Measurements from ENCODE around the gene TFF2.

The TFF2 gene

DNA sequence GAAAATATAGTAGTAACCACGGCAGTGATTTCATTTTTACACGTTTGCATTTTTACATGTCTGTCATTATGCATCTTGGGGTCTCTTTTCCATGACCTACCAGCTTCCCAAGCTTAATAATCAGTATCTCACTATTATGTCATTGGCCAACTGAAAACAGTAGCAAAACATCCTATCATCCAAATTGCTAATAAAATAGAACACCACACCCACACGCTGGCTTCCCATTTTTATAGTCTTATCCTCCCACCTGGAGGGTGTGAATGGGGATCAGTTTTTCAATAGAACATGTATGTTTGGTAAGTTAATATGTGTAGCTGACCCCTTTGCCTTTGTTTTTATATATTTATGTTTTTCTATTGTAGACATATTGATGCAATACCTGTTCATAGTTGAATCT is 47.4 kb downstream of the TFF2 start:
- Histone ChIP-seq H3K4me3 (ENCODE audit: low read depth, low read length) (no peak overlapping the region), H3K9ac (ENCODE audit: low read depth, low read length) (no peak overlapping the region), H3K36me3 (ENCODE audit: control insufficient read depth, insufficient read depth, low read length) (no peaks in the 10 kb centered on the region), H3K9me3 (ENCODE audit: control insufficient read depth, insufficient read depth, low read length) (no peaks in the 10 kb centered on the region), H3K4me1 (ENCODE audit: control insufficient read depth, insufficient read depth, low read length) (no peaks in the 10 kb centered on the region), H3K27me3 (ENCODE audit: control insufficient read depth, insufficient read depth, low read length) (no peaks in the 10 kb centered on the region)

DNA sequence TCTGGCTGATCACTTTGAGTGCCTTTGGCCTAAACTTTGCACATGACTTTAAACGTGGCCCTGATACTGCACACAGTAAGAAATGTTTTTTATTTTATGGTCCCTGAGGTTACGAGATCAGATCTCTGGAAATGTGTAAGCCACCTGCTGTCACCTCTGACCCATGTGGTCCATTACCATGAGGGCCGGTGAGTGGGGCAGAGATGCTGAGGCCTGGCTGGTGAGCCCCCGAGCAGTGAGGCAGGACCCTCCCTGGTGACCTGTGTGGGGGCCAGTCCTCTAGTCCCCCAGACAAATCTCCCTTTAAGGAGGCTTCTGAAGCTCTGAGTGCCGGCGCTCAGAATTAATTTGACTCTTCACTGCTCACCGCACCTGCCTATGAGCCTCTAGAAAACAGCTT is 48.0 kb downstream of the TFF2 start:
- Histone ChIP-seq H3K4me1 (ENCODE audit: control insufficient read depth, insufficient read depth, low read length) (peaks cover 3% of the 10 kb centered on the region), H3K36me3 (ENCODE audit: control insufficient read depth, insufficient read depth, low read length) (no peaks in the 10 kb centered on the region), H3K9ac (ENCODE audit: low read depth, low read length) (no peak overlapping the region), H3K4me3 (ENCODE audit: low read depth, low read length) (no peak overlapping the region), H3K9me3 (ENCODE audit: control insufficient read depth, insufficient read depth, low read length) (no peaks in the 10 kb centered on the region), H3K27me3 (ENCODE audit: control insufficient read depth, insufficient read depth, low read length) (no peaks in the 10 kb centered on the region)

DNA sequence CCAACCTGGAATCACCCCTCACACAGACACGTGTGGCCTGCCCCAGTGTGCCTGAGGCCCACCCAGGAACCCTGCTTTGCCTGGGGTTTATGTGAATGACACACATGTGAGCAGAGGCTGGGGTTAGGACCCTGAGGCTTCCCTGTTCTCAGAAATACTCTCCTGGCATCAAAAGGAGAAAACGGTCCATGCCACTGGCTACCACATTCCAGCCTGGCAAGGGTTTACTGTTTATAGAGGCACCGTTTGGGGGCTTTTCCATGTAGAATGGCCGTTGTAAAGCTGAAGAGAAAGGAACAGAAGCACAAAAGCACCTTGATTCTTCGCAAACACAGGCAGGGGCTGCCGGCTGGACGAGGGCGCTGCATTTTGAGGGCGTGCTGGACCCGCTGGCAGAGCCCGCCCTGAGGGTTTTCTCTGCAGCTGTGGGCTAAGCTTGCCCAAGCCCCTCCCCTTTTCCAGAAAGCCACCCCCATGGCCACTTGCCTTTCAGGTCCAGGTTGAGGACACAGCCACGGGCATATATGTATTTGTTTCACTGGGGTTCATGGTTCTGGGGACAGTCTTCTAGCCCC is 48.6 kb downstream of the TFF2 start:
- peaks cover 3% of the 10 kb centered on the region for H3K4me1 ChIP-seq (ENCODE audit: control insufficient read depth, insufficient read depth, low read length)
- no peak overlapping the region for H3K9ac ChIP-seq (ENCODE audit: low read depth, low read length)
- no peak overlapping the region for H3K4me3 ChIP-seq (ENCODE audit: low read depth, low read length)
- H3K9me3 ChIP-seq (ENCODE audit: control insufficient read depth, insufficient read depth, low read length) = no peaks in the 10 kb centered on the region
- H3K36me3 ChIP-seq (ENCODE audit: control insufficient read depth, insufficient read depth, low read length) = no peaks in the 10 kb centered on the region
- H3K27me3 ChIP-seq (ENCODE audit: control insufficient read depth, insufficient read depth, low read length) = no peaks in the 10 kb centered on the region

DNA sequence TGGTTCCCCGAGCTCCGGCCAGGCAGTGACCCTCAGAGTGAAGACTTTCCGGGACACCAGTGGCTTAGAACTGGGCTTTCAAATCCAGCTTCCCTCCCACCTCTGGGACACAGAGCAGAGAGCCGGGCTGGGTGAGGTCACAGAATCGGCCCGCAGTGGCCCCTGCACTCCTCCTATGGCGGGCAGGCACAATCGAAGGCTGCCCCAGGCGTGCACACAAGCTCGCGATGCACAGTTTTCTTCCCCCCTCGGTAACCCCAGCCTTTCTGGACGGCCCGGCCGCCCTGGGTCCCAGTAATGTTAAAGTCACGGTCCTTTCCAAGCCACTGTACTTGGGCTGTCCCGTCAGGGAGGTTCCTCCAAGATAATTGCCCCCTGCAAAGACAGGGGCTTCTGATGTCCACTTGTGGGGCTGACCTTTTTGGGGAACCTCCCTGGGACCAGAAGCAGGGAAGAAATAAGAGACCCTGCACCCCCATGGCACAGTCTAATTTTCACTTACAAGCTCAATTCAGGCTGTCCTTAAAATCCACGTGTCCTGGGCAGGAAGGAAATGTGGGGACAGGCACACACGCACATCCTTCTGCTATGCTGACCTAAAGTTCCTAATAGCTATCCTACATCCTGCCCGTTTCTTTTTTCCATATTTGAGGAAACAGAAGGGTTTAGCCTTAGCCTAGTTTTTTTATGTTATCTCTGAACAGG is 49.3 kb downstream of the TFF2 start:
- H3K36me3 ChIP-seq (ENCODE audit: control insufficient read depth, insufficient read depth, low read length) = no peaks in the 10 kb centered on the region
- no peaks in the 10 kb centered on the region for H3K27me3 ChIP-seq (ENCODE audit: control insufficient read depth, insufficient read depth, low read length)
- peaks cover 3% of the 10 kb centered on the region for H3K4me1 ChIP-seq (ENCODE audit: control insufficient read depth, insufficient read depth, low read length)
- no peak overlapping the region for H3K9ac ChIP-seq (ENCODE audit: low read depth, low read length)
- H3K9me3 ChIP-seq (ENCODE audit: control insufficient read depth, insufficient read depth, low read length) = no peaks in the 10 kb centered on the region
- no peak overlapping the region for H3K4me3 ChIP-seq (ENCODE audit: low read depth, low read length)

DNA sequence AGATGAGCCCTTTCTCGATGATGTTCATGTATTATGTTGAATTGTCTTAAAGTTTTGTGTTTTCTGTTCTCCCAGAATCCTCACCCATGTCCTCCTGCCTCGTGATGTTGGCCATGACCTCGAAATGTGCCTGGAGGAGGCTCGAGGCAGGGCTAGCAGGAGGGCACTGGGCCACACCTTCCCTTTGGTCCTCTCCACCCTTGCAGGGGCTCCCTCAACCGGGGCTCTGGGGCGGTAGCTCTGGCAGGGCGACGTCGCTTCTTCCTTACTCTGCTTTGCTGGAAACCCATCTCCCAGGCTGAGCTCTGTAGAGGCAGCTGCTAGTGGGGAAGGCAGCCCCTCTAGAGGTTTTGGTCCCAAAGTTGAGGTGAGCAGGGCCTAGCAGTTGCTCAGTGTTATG is 49.8 kb downstream of the TFF2 start:
- Histone ChIP-seq H3K9me3 (ENCODE audit: control insufficient read depth, insufficient read depth, low read length) (no peaks in the 10 kb centered on the region), H3K36me3 (ENCODE audit: control insufficient read depth, insufficient read depth, low read length) (no peaks in the 10 kb centered on the region), H3K9ac (ENCODE audit: low read depth, low read length) (no peak overlapping the region), H3K27me3 (ENCODE audit: control insufficient read depth, insufficient read depth, low read length) (no peaks in the 10 kb centered on the region), H3K4me1 (ENCODE audit: control insufficient read depth, insufficient read depth, low read length) (peaks cover 3% of the 10 kb centered on the region), H3K4me3 (ENCODE audit: low read depth, low read length) (no peak overlapping the region)

DNA sequence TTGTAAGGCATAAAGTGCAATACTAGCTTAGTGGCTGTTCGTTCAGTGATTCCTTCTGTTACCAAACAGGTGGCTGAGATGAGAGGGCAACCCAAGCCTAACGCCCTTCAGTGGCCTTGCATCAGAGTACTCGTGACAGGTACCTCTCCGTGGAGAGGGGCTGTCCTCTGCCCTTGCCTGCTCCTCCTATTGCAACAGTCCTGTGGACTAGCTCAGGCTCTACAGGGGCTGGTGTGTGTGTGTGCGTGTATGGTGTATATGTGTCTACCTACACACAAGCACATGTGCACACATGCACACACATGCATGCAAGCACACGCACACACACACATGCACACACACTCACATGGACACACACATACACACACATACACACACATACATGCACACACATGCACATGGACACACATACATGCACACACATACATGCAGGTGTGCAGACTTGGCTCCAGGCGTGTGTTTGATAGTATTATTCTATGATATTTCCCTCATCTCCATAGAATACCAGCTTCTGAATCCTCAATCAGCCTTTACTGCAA is 50.7 kb downstream of the TFF2 start:
- Histone ChIP-seq H3K4me3 (ENCODE audit: low read depth, low read length) (no peak overlapping the region), H3K27me3 (ENCODE audit: control insufficient read depth, insufficient read depth, low read length) (no peaks in the 10 kb centered on the region), H3K4me1 (ENCODE audit: control insufficient read depth, insufficient read depth, low read length) (peaks cover 3% of the 10 kb centered on the region), H3K9ac (ENCODE audit: low read depth, low read length) (no peak overlapping the region), H3K9me3 (ENCODE audit: control insufficient read depth, insufficient read depth, low read length) (no peaks in the 10 kb centered on the region), H3K36me3 (ENCODE audit: control insufficient read depth, insufficient read depth, low read length) (no peaks in the 10 kb centered on the region)

DNA sequence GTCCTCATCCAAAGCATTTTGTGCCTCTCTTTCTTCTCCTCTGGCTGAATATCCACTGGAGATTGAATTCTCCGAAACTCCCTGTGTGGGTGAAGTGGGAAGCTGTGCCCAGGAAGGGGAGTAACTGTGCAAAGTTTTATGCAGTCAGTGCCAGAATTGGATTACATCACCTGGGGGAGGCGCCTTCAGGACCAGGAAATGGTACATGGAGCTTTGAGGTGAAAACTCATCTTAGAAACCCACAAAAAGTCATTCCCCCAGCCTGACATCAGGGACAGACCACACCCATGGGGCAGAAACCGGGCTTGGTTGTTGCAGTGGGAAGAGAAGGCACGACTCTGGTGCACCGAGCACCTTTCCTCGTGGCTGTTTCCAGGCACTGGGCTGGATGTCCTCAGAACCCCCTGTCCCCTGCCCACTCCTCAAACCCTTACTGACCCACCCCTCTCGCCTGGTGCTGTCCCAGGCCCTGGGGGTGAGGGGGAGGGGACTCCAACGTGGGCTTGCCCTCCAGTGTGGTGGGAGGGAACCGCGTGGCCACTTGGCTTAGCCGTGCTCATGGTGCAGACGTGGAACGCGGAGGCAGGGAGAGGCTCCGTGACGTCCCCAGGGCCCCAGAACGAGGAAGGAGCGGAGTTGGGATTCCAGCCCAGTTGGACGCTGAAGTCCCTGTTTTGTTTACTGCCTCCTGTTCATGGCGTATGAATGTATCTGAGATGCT is 51.3 kb downstream of the TFF2 start:
- H3K9me3 ChIP-seq (ENCODE audit: control insufficient read depth, insufficient read depth, low read length) = no peaks in the 10 kb centered on the region
- no peak overlapping the region for H3K9ac ChIP-seq (ENCODE audit: low read depth, low read length)
- no peak overlapping the region for H3K4me3 ChIP-seq (ENCODE audit: low read depth, low read length)
- peaks cover 3% of the 10 kb centered on the region for H3K4me1 ChIP-seq (ENCODE audit: control insufficient read depth, insufficient read depth, low read length)
- H3K36me3 ChIP-seq (ENCODE audit: control insufficient read depth, insufficient read depth, low read length) = no peaks in the 10 kb centered on the region
- H3K27me3 ChIP-seq (ENCODE audit: control insufficient read depth, insufficient read depth, low read length) = no peaks in the 10 kb centered on the region

DNA sequence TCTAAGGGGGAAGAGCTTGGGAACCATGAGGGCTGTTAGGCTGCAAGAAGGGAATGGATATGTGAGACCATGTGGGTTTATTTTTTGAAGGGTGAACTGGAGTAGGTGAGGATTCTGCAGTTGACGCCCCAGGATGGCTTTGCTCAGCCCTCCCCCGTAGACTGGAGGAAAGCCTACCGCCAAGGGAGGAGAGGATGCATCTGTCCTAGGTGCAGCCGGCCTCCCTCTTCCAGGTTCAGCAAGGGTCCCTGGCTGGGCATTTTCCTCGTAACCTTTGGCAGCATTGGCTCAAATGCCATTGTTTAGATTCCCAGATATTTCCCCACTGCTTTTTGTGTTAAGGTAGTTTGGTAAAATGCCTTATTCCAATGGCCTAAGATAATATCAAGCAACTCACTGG is 52.1 kb downstream of the TFF2 start:
- H3K4me3 ChIP-seq (ENCODE audit: low read depth, low read length) = no peak overlapping the region
- H3K9ac ChIP-seq (ENCODE audit: low read depth, low read length) = no peak overlapping the region
- no peaks in the 10 kb centered on the region for H3K36me3 ChIP-seq (ENCODE audit: control insufficient read depth, insufficient read depth, low read length)
- H3K4me1 ChIP-seq (ENCODE audit: control insufficient read depth, insufficient read depth, low read length) = peaks cover 3% of the 10 kb centered on the region
- H3K27me3 ChIP-seq (ENCODE audit: control insufficient read depth, insufficient read depth, low read length) = no peaks in the 10 kb centered on the region
- no peaks in the 10 kb centered on the region for H3K9me3 ChIP-seq (ENCODE audit: control insufficient read depth, insufficient read depth, low read length)

DNA sequence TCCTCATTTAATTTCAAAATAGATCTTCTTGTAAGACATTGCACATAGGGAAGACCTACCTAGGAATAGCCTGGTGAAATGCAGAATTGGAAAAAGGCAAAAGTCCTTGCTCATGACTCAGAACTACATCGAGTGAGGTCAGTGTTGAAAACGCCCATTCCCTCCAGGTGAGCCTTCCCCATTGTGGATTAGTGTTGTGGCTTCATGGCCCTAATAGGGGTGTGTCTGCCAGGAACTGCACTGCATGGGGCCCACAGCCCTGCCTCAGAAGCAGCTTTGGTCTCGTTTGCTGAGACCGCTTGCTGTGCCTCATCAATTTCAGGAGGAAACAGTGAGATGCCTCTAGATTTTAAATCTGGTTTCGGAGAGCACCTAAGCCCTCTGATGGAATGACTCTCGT is 52.6 kb downstream of the TFF2 start:
- Histone ChIP-seq H3K9ac (ENCODE audit: low read depth, low read length) (no peak overlapping the region), H3K4me3 (ENCODE audit: low read depth, low read length) (no peak overlapping the region), H3K9me3 (ENCODE audit: control insufficient read depth, insufficient read depth, low read length) (no peaks in the 10 kb centered on the region), H3K4me1 (ENCODE audit: control insufficient read depth, insufficient read depth, low read length) (peaks cover 3% of the 10 kb centered on the region), H3K27me3 (ENCODE audit: control insufficient read depth, insufficient read depth, low read length) (no peaks in the 10 kb centered on the region), H3K36me3 (ENCODE audit: control insufficient read depth, insufficient read depth, low read length) (no peaks in the 10 kb centered on the region)

DNA sequence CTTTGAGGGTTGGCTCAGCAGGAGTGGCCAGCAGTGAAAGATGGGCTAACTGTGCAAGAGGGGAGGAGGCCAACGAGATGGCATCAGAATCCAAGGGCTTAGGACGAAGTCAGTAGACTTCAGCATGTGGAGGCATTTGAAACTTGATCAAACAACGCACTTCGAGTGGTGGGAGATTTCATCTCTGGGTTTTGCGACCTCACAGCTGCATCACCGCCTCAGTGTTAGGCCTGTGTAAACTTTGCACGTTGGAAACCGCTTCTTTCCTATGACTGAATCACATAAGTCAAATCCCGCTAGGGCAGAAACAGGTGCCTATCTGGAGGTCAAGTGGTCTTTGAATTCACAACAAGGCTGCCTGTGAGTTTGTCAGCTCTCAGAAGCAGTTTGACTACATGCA is 53.4 kb downstream of the TFF2 start:
- Histone ChIP-seq H3K4me1 (ENCODE audit: control insufficient read depth, insufficient read depth, low read length) (peaks cover 3% of the 10 kb centered on the region), H3K4me3 (ENCODE audit: low read depth, low read length) (no peak overlapping the region), H3K27me3 (ENCODE audit: control insufficient read depth, insufficient read depth, low read length) (no peaks in the 10 kb centered on the region), H3K36me3 (ENCODE audit: control insufficient read depth, insufficient read depth, low read length) (no peaks in the 10 kb centered on the region), H3K9me3 (ENCODE audit: control insufficient read depth, insufficient read depth, low read length) (no peaks in the 10 kb centered on the region), H3K9ac (ENCODE audit: low read depth, low read length) (no peak overlapping the region)

DNA sequence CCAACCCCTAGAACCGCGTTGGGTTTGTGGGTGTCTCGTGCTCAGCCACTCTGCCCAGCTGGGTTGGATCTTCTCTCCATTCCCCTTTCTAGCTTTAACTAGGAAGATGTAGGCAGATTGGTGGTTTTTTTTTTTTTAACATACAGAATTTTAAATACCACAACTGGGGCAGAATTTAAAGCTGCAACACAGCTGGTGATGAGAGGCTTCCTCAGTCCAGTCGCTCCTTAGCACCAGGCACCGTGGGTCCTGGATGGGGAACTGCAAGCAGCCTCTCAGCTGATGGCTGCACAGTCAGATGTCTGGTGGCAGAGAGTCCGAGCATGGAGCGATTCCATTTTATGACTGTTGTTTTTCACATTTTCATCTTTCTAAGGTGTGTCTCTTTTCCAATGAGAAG is 54.3 kb downstream of the TFF2 start:
- Histone ChIP-seq H3K4me1 (ENCODE audit: control insufficient read depth, insufficient read depth, low read length) (peaks cover 3% of the 10 kb centered on the region), H3K27me3 (ENCODE audit: control insufficient read depth, insufficient read depth, low read length) (no peaks in the 10 kb centered on the region), H3K36me3 (ENCODE audit: control insufficient read depth, insufficient read depth, low read length) (no peaks in the 10 kb centered on the region), H3K4me3 (ENCODE audit: low read depth, low read length) (no peak overlapping the region), H3K9ac (ENCODE audit: low read depth, low read length) (no peak overlapping the region), H3K9me3 (ENCODE audit: control insufficient read depth, insufficient read depth, low read length) (no peaks in the 10 kb centered on the region)
